ENCODE data around the gene IL34.

The IL34 gene

DNA sequence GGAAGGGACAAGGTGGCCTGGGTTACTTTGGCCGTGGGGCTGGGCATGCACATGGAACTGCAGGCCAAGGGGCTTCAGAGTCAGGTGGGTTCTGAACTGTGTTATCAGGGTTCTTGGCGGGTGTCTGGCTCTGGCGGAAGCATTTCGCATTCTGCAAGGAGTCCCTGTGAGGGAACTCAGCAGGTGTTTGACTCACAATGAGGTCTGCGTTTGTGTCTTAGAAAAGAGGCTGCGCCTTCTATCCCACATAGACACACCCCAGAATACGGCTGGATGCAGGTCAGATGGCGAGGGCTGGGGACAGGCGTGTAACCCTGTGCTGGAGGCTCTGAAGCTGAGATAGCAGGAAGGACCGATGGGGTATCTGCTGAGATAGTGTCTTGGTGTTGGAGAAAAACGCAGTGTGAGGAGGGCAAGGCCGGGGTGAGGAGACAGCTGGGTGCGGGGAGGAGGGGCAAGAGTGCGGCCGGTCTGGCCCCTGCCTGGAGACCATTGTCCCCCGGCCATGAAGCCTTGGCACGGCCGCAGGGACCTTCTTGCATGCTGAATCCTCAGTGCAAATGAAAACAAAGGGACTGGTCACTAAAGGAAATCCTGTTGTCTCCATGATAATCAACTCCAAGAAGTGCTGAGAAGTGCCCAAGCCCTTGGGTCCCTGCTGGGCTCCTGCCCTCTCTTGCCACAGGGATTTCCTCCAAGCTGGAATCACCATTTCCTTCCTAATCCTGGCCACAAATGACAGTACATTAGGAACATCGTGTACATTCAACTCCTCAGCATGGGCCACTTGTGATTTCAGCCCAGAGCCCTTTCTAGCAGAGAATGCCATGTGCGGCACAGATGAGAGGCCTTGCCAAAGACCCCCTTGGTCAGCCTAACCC is 62.2 kb downstream of the IL34 start:
- Histone ChIP-seq H3K4me3 (ENCODE audit: low read depth, low read length) (no peak overlapping the region), H3K4me1 (peaks cover 33% of the 10 kb centered on the region), H3K9me3 (no peaks in the 10 kb centered on the region), H3K27me3 (no peaks in the 10 kb centered on the region), H3K36me3 (no peaks in the 10 kb centered on the region)
- DNase-seq = no peak
- no peak for TF ChIP-seq CTCF (IDR thresholded peaks at IDR 0.05; ENCODE audit: low read depth, low read length)

DNA sequence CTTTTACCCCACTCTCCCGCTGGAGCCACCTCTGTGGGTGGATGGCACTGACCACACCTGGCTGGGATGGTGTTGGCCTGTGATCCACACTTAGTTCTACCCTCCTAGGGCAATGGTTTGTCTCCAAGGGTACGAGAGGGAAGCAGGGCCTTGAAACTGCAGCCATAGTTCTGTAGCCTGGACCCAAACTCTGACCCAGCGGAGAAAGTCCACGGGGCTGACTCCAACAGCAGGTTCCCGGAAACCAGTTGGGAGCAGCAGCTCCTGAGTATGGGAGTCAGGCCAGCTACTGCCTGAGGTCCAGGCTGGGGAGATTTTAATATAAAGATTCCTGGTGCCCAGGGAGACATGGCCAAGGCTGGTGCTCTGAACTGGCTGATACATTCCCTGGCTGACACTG is 63.1 kb downstream of the IL34 start:
- no peak for TF ChIP-seq CTCF (IDR thresholded peaks at IDR 0.05; ENCODE audit: low read depth, low read length)
- no peak for DNase-seq
- H3K27me3 ChIP-seq = no peaks in the 10 kb centered on the region
- peaks cover 30% of the 10 kb centered on the region for H3K4me1 ChIP-seq
- no peaks in the 10 kb centered on the region for H3K36me3 ChIP-seq
- H3K9me3 ChIP-seq = no peaks in the 10 kb centered on the region
- no peak overlapping the region for H3K4me3 ChIP-seq (ENCODE audit: low read depth, low read length)

GRCh38 chr16:70709942-70710341 is 63.6 kb downstream of the IL34 start:
- H3K4me1 ChIP-seq = peaks cover 31% of the 10 kb centered on the region
- H3K9me3 ChIP-seq = no peaks in the 10 kb centered on the region
- H3K36me3 ChIP-seq = no peaks in the 10 kb centered on the region
- no peak for DNase-seq
- no peak overlapping the region for H3K4me3 ChIP-seq (ENCODE audit: low read depth, low read length)
- no peak for TF ChIP-seq CTCF (IDR thresholded peaks at IDR 0.05; ENCODE audit: low read depth, low read length)
- H3K27me3 ChIP-seq = no peaks in the 10 kb centered on the region

Data from BE2C (cell line).